ENCODE data around the gene ACTG1. TPM values are rescaled to one million over a fixed set of nuclear protein-coding genes. Genes with fewer than 3 reads are reported as not detected.

ACTG1 gene
- total RNA-seq, 1 donor from 2014 or later: 2,441 TPM

DNA sequence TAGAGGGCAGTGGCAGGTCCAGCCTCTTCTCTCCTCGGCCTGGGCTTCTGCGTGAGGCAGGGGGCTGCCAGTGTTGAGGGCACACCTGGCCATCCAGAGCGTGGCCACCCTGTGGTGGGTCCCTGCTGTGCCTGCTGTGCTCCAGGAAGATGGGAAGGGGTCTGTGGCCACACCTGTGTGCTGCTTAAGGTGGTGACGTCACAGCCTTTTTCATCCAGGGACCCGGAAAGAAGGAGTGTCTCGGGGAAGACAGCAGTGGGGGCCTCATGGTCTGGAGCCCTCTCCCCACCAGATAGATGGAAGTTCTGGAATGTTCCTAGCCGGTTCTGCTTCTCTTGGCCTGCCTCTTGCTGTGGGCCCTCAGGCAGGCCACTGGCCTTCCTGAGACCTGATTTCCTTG is 36.5 kb downstream of the ACTG1 start:
- Histone ChIP-seq H3K27ac (no peak overlapping the region), H3K4me3 (no peak overlapping the region), H3K9me3 (no peaks in the 10 kb centered on the region), H3K4me1 (peaks cover 24% of the 10 kb centered on the region), H3K27me3 (no peaks in the 10 kb centered on the region), H3K36me3 (no peaks in the 10 kb centered on the region)
- intact Hi-C loops (cut with DNase I): no loop called here
- TF ChIP-seq, protein P1, sequence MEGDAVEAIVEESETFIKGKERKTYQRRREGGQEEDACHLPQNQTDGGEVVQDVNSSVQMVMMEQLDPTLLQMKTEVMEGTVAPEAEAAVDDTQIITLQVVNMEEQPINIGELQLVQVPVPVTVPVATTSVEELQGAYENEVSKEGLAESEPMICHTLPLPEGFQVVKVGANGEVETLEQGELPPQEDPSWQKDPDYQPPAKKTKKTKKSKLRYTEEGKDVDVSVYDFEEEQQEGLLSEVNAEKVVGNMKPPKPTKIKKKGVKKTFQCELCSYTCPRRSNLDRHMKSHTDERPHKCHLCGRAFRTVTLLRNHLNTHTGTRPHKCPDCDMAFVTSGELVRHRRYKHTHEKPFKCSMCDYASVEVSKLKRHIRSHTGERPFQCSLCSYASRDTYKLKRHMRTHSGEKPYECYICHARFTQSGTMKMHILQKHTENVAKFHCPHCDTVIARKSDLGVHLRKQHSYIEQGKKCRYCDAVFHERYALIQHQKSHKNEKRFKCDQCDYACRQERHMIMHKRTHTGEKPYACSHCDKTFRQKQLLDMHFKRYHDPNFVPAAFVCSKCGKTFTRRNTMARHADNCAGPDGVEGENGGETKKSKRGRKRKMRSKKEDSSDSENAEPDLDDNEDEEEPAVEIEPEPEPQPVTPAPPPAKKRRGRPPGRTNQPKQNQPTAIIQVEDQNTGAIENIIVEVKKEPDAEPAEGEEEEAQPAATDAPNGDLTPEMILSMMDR (IDR thresholded peaks at IDR 0.05): no peak
- no peak for TF ChIP-seq POLR2AphosphoS5 (IDR thresholded peaks at IDR 0.05; ENCODE audit: insufficient read depth in 1 of 2, low read depth in 1 of 2)
- DNase-seq (ENCODE audit: extremely low spot score in 2 of 2): no peak

DNA sequence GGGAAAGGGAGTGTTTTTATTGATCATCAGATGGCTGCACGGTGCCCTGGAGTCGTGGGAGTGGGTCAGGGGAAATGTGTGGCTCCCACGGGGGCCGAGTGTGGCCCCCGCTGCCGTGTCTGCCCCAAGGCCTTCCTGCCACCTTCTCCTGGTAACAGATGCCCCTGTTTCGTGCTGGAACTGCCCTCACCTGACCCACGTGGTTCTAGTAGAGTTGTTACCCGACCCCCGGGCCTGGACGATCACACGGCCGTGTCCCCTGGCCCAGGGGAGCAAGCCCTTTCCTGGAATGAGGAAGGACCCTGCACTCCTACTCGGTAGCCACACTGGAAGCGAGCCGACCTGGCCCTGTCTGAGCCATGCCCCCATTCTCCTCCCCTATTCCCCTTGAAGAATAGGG is 37.6 kb downstream of the ACTG1 start:
- Histone ChIP-seq H3K27ac (no peak overlapping the region), H3K27me3 (no peaks in the 10 kb centered on the region), H3K4me1 (peaks cover 18% of the 10 kb centered on the region), H3K9me3 (no peaks in the 10 kb centered on the region), H3K36me3 (no peaks in the 10 kb centered on the region), H3K4me3 (no peak overlapping the region)
- TF ChIP-seq, protein P1 (IDR thresholded peaks at IDR 0.05): no peak
- TF ChIP-seq POLR2AphosphoS5 (IDR thresholded peaks at IDR 0.05; ENCODE audit: insufficient read depth in 1 of 2, low read depth in 1 of 2) (no peak), POLR2A (IDR thresholded peaks at IDR 0.05) (no peak)
- DNase-seq (ENCODE audit: extremely low spot score in 2 of 2): no peak
- intact Hi-C loops (cut with DNase I): no loop called here

DNA sequence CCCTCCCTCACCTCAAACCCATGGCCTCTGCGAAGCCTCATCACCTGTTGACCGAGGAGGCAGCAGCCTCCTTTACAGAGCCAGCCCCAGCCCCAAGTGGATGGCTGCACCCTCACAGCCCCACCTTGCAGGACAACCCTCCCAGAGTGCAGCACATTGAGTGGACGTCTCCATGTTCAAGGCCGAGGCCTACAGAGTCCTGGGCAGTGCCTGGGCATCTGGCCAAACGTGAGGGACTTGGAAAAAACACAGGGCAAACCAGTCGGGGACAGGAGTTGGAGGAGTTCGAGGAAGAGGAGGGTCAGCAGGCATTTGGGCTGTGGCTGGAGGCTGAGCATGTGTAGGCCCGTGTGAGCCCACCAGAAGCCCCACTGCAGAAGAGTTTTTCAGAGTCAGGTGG is 39.6 kb downstream of the ACTG1 start:
- H3K27me3 ChIP-seq: no peaks in the 10 kb centered on the region
- DNase-seq (ENCODE audit: extremely low spot score in 2 of 2): no peak
- H3K36me3 ChIP-seq: no peaks in the 10 kb centered on the region
- intact Hi-C loops (cut with DNase I): no loop called here
- peaks cover 16% of the 10 kb centered on the region for H3K4me1 ChIP-seq
- H3K27ac ChIP-seq: no peak overlapping the region
- TF ChIP-seq, protein P1 (IDR thresholded peaks at IDR 0.05): no peak
- TF ChIP-seq POLR2A (IDR thresholded peaks at IDR 0.05) (no peak), POLR2AphosphoS5 (IDR thresholded peaks at IDR 0.05; ENCODE audit: insufficient read depth in 1 of 2, low read depth in 1 of 2) (no peak)
- no peaks in the 10 kb centered on the region for H3K9me3 ChIP-seq
- no peak overlapping the region for H3K4me3 ChIP-seq

DNA sequence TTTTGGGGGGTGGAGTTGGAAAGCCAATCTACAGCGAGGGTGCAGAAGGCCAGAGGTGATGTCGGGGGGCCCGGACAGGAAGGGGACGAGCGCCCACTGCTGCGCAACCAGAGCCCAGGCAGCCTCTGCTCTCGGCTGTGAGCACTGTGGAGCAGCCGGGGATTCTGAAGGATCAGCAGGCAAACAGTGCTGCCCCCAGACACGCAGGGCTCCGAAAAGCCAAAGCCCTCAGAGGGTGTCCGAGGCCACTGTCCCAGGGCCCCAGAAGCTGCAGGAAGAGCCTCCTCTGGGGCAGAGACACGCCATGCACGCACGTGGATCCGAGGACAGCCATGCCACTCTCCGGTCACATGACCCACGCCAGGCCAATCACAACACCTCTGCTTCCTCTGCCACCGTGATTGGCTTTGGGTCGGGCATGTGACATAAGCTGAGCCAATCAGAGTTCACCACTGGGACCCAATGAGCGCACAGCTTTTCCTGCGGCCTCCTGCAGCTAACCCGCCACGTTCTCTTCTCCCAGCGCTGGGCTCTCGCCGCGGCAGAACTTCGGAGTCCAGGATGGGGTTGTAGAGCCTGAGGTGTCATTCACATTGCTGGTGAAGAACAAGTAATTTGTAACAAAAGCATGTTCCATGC is 40.7 kb downstream of the ACTG1 start:
- H3K9me3 ChIP-seq: no peaks in the 10 kb centered on the region
- peak overlapping the region; percentile 62 for H3K27ac ChIP-seq
- H3K36me3 ChIP-seq: no peaks in the 10 kb centered on the region
- H3K27me3 ChIP-seq: no peaks in the 10 kb centered on the region
- intact Hi-C loops (cut with DNase I): no loop called here
- H3K4me1 ChIP-seq: peaks cover 16% of the 10 kb centered on the region
- H3K4me3 ChIP-seq: peak overlapping the region; percentile 34 to 38
- peak in 1 of 2 donors; percentile 72 for TF ChIP-seq POLR2AphosphoS5 (IDR thresholded peaks at IDR 0.05; ENCODE audit: insufficient read depth in 1 of 2, low read depth in 1 of 2)
- no peak for TF ChIP-seq POLR2A (IDR thresholded peaks at IDR 0.05)
- TF ChIP-seq, protein P1 (IDR thresholded peaks at IDR 0.05): peak in 2 of 3 experiments; percentile 45 to 60
- peak in 1 of 2 donors; percentile 94 for DNase-seq (ENCODE audit: extremely low spot score in 2 of 2)

Data from vagina (tissue), 2 donors.